Activated CD8-positive, alpha-beta memory T cell treated with anti-CD3 and anti-CD28 coated beads, Interleukin-2, amount 50 U/mL, for 24 hours (primary cell): ENCODE measurements around the gene TACC2.

ENCODE experiments used
- DNase-seq: peaks from one replicate; pipeline ENCODE4 v3.0.0-alpha.2; 2020; ENCODE audit errors: extremely low read depth

TACC2 gene

GRCh38 chr10:122296363-122297120 is 307.6 kb downstream of the TACC2 start:
- DNase-seq = no peak

- DNase-seq = no peak
Measured at GRCh38 chr10:122297583-122297982, 308.6 kb downstream of the TACC2 start.

DNA sequence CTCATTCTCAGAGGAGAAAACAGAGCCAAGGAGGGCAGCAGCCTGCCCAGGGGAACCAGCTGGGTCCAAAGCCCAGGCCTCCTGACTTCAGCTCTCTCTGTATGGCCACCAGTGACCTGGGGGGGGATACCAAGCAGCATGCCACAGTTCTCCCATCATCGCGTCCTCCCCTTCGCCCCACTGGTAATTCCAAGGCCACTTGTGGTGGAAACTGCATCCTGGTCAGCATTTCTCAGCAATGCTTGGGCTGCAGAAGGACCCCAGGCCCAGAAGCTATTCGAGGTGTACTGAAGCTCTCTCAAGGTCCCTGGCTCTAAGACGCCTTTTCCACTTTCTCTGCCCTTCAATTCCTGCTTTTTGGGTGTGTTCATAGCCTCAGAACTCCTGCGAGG is 309.2 kb downstream of the TACC2 start:
- no peak for DNase-seq

DNA sequence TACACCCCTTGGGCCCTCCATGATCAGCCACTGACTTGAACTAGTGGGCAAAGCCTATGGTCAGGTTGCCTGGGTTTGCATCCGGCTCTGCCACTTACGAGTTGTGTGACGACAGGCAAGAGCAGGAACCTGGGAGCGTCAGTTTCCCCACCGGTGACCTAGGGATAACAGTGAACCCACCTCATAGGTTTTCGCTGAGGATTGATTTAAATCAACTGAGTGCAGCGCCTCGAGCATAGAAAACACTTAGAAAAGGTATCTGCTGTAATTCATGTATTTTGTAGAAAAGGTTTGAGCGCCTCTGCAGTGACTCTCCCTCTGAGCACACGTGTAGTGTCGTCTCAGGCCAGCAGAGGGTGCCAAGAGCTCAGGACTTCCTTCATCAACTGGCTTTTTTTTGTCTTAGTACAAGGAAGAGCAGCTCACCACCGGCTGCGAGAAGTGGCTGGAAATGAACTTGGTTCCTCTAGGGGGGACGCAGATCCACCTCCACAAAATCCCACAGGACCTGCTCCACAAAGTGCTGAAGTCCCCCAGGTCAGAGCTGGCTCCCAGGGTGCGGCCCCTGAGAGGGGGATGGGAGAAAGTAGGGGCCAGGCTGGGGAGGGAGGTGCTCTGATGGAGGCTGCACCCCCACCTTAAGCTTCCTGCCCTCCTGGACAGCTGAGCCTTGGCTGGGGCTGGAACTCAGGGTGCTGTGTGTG is 309.8 kb downstream of the TACC2 start:
- DNase-seq = peak; percentile 23

GRCh38 chr10:122299423-122300075 is 310.6 kb downstream of the TACC2 start:
- DNase-seq = no peak

DNA sequence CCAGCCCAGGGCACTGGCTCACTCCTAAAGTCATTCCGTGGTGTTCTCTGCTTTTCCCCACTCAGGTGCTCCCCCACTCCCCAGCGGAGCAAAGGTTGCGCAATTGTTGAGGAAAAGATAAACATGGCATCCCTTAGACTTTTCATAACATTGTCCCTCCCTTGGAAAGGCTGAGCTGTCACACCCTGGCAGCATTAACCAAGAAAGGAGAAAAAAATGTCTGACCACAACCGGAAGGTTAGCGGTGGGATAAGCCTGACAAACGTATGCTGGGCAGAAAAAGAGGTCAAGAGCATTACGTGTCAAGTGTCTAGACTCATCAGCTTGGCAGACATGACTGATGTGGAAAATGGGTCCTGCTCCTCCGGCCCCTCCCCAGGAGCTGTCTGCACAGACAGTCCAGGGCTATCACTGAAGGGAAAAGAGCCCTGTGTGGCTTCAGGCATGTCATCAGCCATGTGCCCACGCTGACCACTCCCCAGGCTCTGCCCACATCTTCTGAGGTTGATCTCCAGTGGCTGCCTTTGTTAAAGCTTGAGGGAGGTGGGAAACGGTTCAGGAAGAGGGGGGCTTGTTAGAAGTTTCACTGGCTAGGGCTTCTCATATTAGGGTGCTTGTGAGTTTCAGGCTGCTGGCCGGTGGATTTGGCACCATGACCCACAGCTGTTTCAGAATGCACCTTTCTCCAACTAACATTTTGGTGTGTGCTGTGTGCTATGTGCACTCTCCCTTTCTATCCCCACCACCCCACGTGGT is 312.3 kb downstream of the TACC2 start:
- DNase-seq = no peak

GRCh38 chr10:122301811-122302115 is 312.8 kb downstream of the TACC2 start:
- no peak for DNase-seq

DNA sequence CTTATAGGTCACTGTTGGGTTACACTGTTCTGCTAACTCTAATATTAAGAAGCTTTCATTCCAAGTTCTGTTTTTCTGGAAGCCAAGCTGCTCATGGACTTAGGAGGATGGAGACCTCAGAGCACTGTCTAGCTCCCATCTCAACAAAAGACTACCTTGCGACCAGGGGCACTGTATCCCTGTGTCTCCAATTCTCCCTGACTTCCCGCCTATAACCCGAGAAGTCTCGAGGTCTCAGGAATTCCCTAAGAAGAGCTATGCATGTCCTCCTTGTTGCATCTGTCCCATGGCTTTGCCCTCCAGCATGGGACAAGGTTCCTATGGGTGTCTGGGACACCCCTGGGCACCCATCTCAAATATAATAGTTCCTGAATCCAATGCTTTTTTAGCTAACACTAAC is 313.4 kb downstream of the TACC2 start:
- DNase-seq = no peak

- DNase-seq = no peak
Measured at GRCh38 chr10:122303271-122304053, 314.5 kb downstream of the TACC2 start.
